CD4-positive, alpha-beta T cell treated with Interleukin-17A for 4 hours (primary cell): ENCODE data around the gene CCNH.

ENCODE experiments used
- DNase-seq: peaks from one replicate; pipeline ENCODE4 v3.0.0-alpha.2; 2020; ENCODE audit warnings: mixed read lengths

Gene CCNH

DNA sequence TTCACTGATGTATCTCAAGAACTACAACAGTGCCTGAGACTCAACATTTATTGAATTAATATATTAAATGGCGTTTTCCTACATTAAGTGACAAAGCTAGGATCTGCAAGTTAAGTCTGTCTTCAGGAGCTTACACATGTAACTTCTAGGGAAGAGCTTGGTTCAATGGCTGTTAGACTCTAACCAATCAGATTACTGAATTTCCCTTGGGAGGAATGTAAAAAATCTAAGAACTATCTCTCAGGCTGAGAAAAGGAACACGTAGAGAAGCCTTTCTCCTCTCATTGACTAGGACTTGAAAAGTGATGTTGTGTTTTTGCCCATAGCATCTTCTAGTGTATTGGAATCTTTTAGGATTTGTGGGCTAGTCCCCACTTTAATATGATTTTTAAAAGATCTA, 53.6 kb downstream of the CCNH start:
- no peak for DNase-seq

DNA sequence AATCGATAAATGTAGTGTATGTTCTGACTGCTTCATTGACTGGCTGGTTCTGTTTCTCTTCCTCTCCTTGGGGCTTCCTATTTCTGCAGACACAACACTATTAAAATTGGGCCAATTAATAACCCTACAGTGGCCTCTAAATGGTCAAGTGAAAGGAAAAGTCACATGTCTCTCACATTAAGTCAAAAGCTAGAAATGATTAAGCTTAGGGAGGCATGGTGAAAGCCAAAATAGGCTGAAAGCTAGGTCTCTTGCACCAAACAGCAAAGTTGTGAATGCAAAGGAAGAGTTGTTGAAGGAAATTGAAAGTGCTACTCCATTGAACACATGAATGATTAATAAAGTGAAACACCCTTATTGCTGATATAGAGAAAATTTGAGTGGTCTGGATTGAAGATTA, 58.2 kb downstream of the CCNH start:
- DNase-seq: no peak

DNA sequence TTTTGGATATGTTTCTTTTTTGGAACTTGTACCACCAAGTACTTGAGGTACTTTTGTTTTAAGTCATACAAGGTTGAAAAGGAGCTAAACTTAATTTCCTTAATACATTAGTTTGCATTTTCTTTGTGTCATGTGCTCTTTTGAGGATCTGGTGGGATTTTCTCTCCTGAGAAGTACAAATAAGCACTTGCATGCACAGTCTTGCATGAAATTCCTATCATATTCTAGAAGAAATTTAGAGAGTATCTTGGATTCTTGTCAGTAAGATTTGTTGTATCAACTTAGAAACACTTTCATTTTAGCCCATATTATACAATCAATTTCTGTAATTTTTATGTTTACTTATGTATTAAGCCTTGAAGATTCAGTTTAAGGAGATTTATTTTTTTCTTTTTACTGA, 64.9 kb downstream of the CCNH start:
- DNase-seq: no peak

DNA sequence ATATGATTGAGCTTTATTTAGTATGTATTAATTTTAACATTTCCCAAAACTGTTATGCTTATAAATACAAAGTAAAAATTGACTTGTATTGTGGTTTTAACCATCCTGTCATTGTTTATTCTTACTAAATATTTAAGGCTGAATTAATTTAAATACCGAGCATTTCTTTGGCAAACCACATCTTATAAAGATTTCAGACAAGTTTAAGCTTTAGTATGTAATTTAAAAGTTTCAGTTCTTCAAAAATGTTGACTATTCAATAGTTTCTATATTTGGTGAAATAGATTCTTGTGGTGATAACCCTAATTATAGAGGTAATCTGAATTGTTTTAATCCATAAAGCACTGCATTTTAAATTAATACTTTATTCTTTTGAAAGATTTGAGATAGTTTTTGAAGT, 65.5 kb downstream of the CCNH start:
- no peak for DNase-seq
